Activated T-helper 2 cell treated with anti-CD3 and anti-CD28 coated beads, Interferon-gamma antibody, Interleukin-2, Interleukin-4, amounts not matched to agents 10 μg/mL and 5 μg/mL and 100 μg/mL, durations not matched to agents 14 hours and 24 hours and 36 hours (primary cell): Measurements from ENCODE around the gene NPC1L1. TPM values are rescaled to one million over a fixed set of nuclear protein-coding genes. Genes with fewer than 3 reads are reported as not detected.

Experiments
- DNase-seq: peaks from one replicate; pipeline ENCODE4 v3.0.0; 2021; ENCODE audit warnings: low spot score
- H3K27ac Mint-ChIP-seq: one replicate; pipeline ENCODE4 v1.8.0; 2021; ENCODE audit warnings: mixed read lengths
- H3K27me3 Mint-ChIP-seq: one replicate; pipeline ENCODE4 v1.8.0; 2021; ENCODE audit warnings: low read depth, mixed read lengths
- H3K36me3 Mint-ChIP-seq: one replicate; pipeline ENCODE4 v1.8.0; 2021; ENCODE audit warnings: low read depth, mixed read lengths
- H3K4me1 Mint-ChIP-seq: one replicate; pipeline ENCODE4 v1.8.0; 2021; ENCODE audit warnings: low read depth, mixed read lengths
- H3K4me3 Mint-ChIP-seq: one replicate; pipeline ENCODE4 v1.8.0; 2021; ENCODE audit warnings: low read depth, mild to moderate bottlenecking, moderate library complexity, mixed read lengths
- H3K9me3 Mint-ChIP-seq: one replicate; pipeline ENCODE4 v1.8.0; 2021; ENCODE audit warnings: mixed read lengths
- intact Hi-C: fragments of 100-400 bp; cut with micrococcal nuclease; formaldehyde crosslinking; loops from one replicate; pipeline ENCODE4 v1.15.1; 2023
- total RNA-seq: library from RNA; stranded (reverse); gene quantifications from 2 replicates; pipeline ENCODE4 v1.2.3, GENCODE V29; 2022

Gene NPC1L1
- total RNA-seq, 1 donor from 2014 or later: not detected

GRCh38 chr7:44537442-44537841, 3.7 kb downstream of the NPC1L1 start:
- intact Hi-C loops: no loop called here
- no peak for DNase-seq
- Mint-ChIP-seq H3K9me3 (no peaks in the 10 kb centered on the region), H3K27me3 (no peaks in the 10 kb centered on the region), H3K4me3 (no peak overlapping the region), H3K36me3 (no peaks in the 10 kb centered on the region), H3K4me1 (no peaks in the 10 kb centered on the region), H3K27ac (no peak overlapping the region)

- Mint-ChIP-seq H3K27me3 (no peaks in the 10 kb centered on the region), H3K4me3 (no peak overlapping the region), H3K36me3 (no peaks in the 10 kb centered on the region), H3K27ac (no peak overlapping the region), H3K4me1 (no peaks in the 10 kb centered on the region), H3K9me3 (no peaks in the 10 kb centered on the region)
- intact Hi-C loops: no loop called here
- DNase-seq: no peak
These were observed 5.0 kb downstream of the NPC1L1 start for GRCh38 chr7:44536090-44536489.

- H3K9me3 Mint-ChIP-seq: no peaks in the 10 kb centered on the region
- no peaks in the 10 kb centered on the region for H3K36me3 Mint-ChIP-seq
- intact Hi-C loops: no loop called here
- H3K4me1 Mint-ChIP-seq: no peaks in the 10 kb centered on the region
- H3K27me3 Mint-ChIP-seq: no peaks in the 10 kb centered on the region
- DNase-seq: no peak
- no peak overlapping the region for H3K4me3 Mint-ChIP-seq
- H3K27ac Mint-ChIP-seq: no peak overlapping the region
These were observed 5.6 kb downstream of the NPC1L1 start for GRCh38 chr7:44535348-44536064.

GRCh38 chr7:44534501-44534900, 6.6 kb downstream of the NPC1L1 start:
- peak; percentile 28 for DNase-seq
- no peaks in the 10 kb centered on the region for H3K4me1 Mint-ChIP-seq
- H3K4me3 Mint-ChIP-seq: no peak overlapping the region
- H3K36me3 Mint-ChIP-seq: no peaks in the 10 kb centered on the region
- H3K27me3 Mint-ChIP-seq: no peaks in the 10 kb centered on the region
- no peak overlapping the region for H3K27ac Mint-ChIP-seq
- intact Hi-C loops: no loop called here
- no peaks in the 10 kb centered on the region for H3K9me3 Mint-ChIP-seq

- H3K36me3 Mint-ChIP-seq: no peaks in the 10 kb centered on the region
- no peak overlapping the region for H3K27ac Mint-ChIP-seq
- no peak for DNase-seq
- intact Hi-C loops: no loop called here
- no peaks in the 10 kb centered on the region for H3K27me3 Mint-ChIP-seq
- H3K4me3 Mint-ChIP-seq: no peak overlapping the region
- H3K4me1 Mint-ChIP-seq: no peaks in the 10 kb centered on the region
- no peaks in the 10 kb centered on the region for H3K9me3 Mint-ChIP-seq
These were observed 7.0 kb downstream of the NPC1L1 start for GRCh38 chr7:44534087-44534486.

- Mint-ChIP-seq H3K9me3 (no peaks in the 10 kb centered on the region), H3K4me1 (no peaks in the 10 kb centered on the region), H3K36me3 (no peaks in the 10 kb centered on the region), H3K27me3 (no peaks in the 10 kb centered on the region), H3K4me3 (no peak overlapping the region), H3K27ac (no peak overlapping the region)
- intact Hi-C loops: no loop called here
- no peak for DNase-seq
These were observed 7.7 kb downstream of the NPC1L1 start for GRCh38 chr7:44533301-44534055.

- Mint-ChIP-seq H3K9me3 (no peaks in the 10 kb centered on the region), H3K27me3 (no peaks in the 10 kb centered on the region), H3K36me3 (no peaks in the 10 kb centered on the region), H3K4me3 (no peak overlapping the region), H3K4me1 (no peaks in the 10 kb centered on the region), H3K27ac (no peak overlapping the region)
- intact Hi-C loops: no loop called here
- no peak for DNase-seq
These were observed 9.4 kb downstream of the NPC1L1 start for GRCh38 chr7:44531421-44532380.

GRCh38 chr7:44530990-44531389, 10.1 kb downstream of the NPC1L1 start:
- Mint-ChIP-seq H3K4me3 (no peak overlapping the region), H3K36me3 (no peaks in the 10 kb centered on the region), H3K9me3 (no peaks in the 10 kb centered on the region), H3K27me3 (no peaks in the 10 kb centered on the region), H3K4me1 (no peaks in the 10 kb centered on the region), H3K27ac (no peak overlapping the region)
- no peak for DNase-seq
- intact Hi-C loops: no loop called here

- DNase-seq: no peak
- H3K27ac Mint-ChIP-seq: no peak overlapping the region
- no peak overlapping the region for H3K4me3 Mint-ChIP-seq
- H3K4me1 Mint-ChIP-seq: no peaks in the 10 kb centered on the region
- intact Hi-C loops: no loop called here
- no peaks in the 10 kb centered on the region for H3K36me3 Mint-ChIP-seq
- no peaks in the 10 kb centered on the region for H3K27me3 Mint-ChIP-seq
- H3K9me3 Mint-ChIP-seq: peaks cover 10% of the 10 kb centered on the region
These were observed 16.2 kb downstream of the NPC1L1 start for GRCh38 chr7:44524811-44525388.

- H3K36me3 Mint-ChIP-seq: no peaks in the 10 kb centered on the region
- intact Hi-C loops: no loop called here
- DNase-seq: no peak
- no peak overlapping the region for H3K27ac Mint-ChIP-seq
- H3K9me3 Mint-ChIP-seq: peaks cover 10% of the 10 kb centered on the region
- H3K27me3 Mint-ChIP-seq: no peaks in the 10 kb centered on the region
- H3K4me3 Mint-ChIP-seq: no peak overlapping the region
- H3K4me1 Mint-ChIP-seq: no peaks in the 10 kb centered on the region
These were observed 18.8 kb downstream of the NPC1L1 start for GRCh38 chr7:44522315-44522714.

GRCh38 chr7:44521347-44522095, 19.6 kb downstream of the NPC1L1 start:
- Mint-ChIP-seq H3K27me3 (no peaks in the 10 kb centered on the region), H3K4me1 (no peaks in the 10 kb centered on the region), H3K27ac (no peak overlapping the region), H3K9me3 (peaks cover 10% of the 10 kb centered on the region), H3K4me3 (no peak overlapping the region), H3K36me3 (no peaks in the 10 kb centered on the region)
- DNase-seq: no peak
- intact Hi-C loops: no loop called here

- intact Hi-C loops: no loop called here
- H3K9me3 Mint-ChIP-seq: peaks cover 10% of the 10 kb centered on the region
- no peaks in the 10 kb centered on the region for H3K4me1 Mint-ChIP-seq
These were observed 20.6 kb downstream of the NPC1L1 start for GRCh38 chr7:44520574-44520973.

More at GRCh38 chr7:44520574-44520973, 20.6 kb downstream of the NPC1L1 start:
- Mint-ChIP-seq H3K36me3 (no peaks in the 10 kb centered on the region), H3K27me3 (no peaks in the 10 kb centered on the region), H3K4me3 (no peak overlapping the region), H3K27ac (no peak overlapping the region)
- no peak for DNase-seq
